GM21381 (cell line): ENCODE data around the gene CCDC116.
A peak's percentile ranks its signal among the peaks of the same experiment; 100 is the strongest.
"Not testable (repeated sequence)": the region's sequence is repeated elsewhere in the genome, so short reads cannot be mapped to it uniquely, and the experiment has no call there.

ENCODE experiments used
- ATAC-seq: cut with Tn5 transposase; IDR thresholded peaks from one replicate; pipeline ENCODE4 v1.9.1; 2021; ENCODE audit warnings: mild to moderate bottlenecking, moderate library complexity; ENCODE audit not compliant: unreplicated experiment

CCDC116 gene

DNA sequence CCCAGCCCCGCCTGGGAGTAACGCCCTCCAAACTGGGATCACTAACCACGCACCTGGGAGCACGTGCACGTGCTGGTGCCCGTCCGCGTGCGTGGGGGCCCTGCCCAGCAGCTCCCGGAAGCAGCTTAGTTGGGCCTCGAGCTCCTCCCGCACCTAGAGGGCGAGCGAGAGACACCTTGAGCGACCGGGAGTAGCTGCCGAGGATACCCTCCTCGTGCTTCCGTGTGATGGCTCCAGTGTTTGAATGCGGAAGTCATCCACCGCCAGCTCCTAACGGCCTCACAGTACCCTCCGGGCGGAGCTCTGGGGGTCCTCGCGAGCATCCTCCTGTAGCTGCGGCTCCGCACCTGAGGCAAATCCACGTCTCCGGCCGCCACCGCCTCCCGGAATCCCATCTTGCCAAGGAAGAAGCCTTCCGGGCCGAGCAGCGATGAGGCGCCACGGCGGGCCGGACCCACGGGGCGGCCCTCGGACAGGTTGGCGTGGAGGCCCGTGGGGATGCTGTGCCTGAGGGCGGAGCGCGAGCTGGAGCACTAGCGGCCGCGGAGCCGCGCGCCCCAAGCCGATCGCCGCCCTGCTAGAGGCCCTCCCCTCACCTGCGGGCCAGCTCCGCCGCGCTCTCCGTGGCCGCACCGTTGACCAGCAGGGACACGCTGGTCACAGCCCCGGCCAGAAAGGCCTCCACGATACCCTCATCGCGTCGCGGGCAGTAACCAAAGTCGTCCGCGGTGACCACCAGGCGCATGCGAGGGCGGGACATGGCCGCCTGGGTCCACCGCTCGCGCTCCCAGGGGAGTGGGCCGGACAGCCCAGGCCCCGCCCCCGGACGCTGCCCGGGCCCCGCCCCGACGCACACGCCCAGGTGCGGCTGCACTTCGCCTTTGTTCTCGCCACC, 3.1 kb upstream of the CCDC116 start, which contains the start of gene YDJC:
Gene YDJC (minus strand): TSS at position 768 of the 895 bp plus-strand sequence. CDS start 8 bp downstream, at position 760.
- peak; percentile 78 for ATAC-seq

DNA sequence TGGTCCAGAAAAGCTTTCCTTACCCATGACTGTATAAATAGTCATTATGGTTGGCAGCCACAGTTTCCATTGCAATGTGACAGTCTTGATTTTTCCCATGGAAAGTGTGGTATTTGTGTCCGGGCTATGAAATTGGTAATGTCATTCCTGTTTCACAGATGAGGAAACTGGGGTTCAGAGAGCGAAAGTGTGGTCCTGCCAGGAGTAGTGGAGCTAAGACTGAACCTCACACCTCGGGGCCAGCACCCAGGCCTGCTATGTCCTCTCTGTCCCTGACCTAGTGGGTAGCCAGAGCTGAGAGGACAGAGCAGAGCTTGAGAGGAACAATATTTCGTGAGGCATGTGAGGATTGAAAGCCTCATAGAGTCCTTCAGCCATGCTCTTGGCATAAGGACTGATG, 1.5 kb upstream of the CCDC116 start:
- ATAC-seq, result no peak

DNA sequence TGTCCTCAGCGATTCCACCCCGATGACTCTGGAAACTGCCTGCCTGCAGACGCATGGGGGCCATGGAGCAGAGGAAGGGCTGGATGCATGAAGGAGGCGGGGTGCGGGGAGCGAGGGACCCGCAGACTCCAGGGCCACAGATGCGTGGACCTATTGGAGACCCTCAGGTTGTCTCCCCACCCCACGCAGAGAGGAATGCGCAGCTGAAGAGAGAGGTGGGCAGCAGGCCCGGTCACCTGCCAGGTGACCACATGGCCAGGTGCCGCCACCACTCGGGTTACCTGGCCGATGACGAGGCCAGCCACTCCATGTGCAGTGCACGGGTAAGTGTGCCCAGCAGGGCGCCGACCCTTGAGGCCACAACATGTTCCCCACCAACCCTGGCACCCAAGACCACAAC, 371 bp downstream of the CCDC116 start:
- no peak for ATAC-seq

DNA sequence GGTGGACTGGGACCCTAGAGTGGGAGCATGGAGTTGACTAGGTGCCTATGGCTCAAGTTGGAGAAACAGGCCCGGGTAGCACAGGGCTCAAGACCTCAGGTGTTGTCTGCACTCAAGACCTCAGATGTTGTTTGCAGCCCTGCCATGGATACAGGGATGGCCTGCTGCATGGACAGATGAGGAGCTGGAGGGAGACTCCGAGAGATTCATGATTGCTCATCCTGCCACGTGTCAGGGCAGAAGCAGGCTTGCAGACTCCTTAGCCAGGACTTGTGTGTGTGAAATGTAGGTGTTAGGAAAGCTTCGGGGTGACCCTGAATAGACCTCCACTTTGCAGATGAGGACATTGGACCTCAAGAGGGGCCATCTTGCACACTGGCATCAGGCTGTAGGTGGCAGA, 921 bp downstream of the CCDC116 start:
- ATAC-seq, result no peak

DNA sequence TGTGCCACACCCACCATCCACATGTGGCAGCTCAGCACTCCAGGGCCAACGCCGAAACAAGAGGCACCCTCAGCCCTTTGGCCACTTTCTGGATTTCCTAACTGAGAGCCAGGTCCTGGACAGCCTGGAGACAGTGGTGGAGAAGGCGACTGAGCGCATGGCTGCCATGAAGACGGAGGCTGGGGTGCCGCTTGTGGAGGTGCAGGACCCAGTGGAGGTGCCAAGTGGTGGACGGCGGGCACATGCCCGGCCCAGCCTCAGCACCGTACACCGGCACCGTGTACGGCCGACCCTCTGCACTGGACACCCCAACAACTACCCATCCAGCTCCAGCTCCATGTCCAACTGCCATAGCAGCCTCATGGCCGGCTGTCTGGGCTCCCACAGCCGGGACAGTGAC, 1.5 kb downstream of the CCDC116 start:
- ATAC-seq, result no peak

DNA sequence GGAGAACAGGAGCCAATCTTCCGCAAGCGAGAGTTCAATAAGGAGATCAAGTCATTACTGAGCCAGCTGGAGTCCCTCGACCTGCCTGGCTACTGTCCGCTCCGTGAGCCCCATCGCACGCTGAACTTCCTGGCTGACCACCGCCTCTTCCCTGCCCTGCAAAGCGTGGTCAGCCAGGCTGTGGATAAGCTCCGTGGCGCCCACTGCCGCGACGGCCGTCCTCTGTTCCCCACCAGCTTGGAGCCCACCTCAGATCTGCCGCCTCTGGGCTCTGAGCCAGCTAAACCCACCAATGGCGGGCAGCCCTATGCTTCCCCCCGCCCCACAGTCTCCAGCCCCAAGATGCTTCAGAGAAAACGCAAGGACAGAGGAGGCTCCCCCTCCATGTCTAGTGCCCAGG, 2.3 kb downstream of the CCDC116 start:
- no peak for ATAC-seq

DNA sequence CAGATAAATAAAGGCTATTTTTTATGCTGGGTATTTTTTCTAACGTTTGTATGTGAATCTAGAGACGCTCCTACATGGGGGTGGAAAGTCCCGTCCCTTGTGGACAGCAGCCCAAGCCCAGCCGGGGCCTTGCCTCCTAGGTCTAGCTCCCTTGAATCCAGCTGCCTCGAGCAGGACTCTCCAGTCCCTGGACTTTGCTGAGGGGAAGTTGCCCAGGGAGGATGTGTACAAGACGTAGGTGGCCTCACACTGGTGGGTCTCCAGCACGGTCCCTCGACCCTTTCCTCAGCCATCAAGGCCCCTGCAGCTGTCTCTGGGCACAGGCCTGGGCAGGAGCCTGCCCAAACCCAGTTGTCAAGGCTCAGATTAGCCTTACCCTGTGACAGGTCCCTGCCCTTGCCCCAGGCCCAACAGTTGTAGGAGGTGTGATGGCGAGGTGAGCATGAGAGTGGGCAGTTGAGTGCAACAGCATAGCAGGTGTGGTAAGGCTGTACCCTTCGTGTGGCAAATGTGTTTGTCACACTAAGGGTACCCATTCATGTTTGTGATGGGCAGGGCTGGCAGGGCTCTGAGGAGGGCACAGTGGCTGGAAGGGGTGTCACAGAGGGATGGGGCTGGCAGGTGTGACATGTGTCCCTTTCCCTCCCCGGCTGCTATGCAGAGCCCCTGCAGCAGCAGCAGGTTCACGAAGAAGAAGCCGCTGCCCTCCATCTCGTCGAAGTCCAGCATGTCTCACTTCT, 3.4 kb downstream of the CCDC116 start:
- no peak for ATAC-seq

DNA sequence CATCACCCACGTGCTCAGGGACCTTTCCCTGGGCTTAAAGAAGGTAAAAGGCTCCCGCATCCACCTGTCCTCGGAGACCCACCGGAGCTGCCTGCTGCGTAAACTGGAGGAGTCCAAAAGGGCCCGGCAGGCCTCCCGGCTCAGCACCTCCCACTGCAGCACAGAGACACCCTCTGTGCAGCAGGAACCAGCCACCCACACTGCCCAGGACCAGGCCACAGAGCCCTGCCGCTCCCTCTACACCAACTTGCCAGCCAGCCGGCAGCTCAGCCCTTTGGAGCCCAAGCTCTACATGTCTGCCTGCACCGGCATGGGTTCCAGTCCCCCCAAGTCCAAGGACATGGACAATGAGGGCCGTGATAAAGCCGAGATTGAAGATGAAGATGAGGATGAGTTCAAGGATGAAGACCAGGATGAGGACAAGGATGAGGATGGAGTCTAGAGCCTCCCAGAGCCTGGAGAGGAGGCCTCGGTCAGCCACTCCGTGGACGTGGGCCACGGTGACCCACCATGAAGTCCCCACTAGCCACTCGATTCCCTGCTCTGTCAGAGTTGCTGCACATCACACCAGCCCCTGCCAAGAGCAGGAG, 4.2 kb downstream of the CCDC116 start:
- no peak for ATAC-seq

DNA sequence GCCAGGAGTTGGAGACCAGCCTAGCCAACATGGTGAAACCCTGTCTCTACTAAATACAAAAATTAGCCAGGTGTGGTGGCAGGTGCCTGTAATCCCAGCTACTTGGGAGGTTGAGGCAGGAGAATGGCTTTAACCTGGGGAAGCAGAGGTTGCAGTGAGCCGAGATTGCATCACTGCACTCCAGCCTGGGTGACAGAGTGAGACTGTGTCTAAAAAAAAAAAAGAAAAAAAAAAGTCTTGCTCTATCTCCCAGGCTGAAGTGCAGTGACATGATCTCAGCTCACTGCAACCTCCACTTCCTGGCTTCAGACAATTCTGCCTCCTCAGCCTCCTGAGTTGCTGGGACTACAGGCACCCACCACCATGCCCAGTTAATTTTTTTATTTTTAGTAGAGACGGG, 4.9 kb downstream of the CCDC116 start:
- not testable (repeated sequence) for ATAC-seq

DNA sequence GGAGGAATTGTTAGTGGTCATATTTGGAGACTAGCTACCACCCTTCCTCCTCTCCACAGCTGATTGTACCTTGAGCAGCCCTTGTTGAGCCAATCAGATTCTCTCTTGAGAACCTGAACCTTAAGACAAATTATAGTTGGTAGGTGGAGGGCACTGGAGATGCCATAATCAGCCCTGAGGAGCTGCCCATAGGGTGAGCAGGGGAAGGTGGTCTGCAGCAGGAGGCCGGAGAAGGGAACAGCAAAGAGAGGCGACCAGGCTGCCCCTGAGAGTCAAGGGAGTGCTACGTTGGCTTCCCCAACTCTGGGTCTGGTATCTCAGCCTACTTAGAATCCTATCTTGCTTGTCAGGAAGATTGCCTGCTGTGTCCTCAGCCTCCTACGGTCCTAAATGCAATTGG, 6.8 kb downstream of the CCDC116 start:
- ATAC-seq, result no peak

DNA sequence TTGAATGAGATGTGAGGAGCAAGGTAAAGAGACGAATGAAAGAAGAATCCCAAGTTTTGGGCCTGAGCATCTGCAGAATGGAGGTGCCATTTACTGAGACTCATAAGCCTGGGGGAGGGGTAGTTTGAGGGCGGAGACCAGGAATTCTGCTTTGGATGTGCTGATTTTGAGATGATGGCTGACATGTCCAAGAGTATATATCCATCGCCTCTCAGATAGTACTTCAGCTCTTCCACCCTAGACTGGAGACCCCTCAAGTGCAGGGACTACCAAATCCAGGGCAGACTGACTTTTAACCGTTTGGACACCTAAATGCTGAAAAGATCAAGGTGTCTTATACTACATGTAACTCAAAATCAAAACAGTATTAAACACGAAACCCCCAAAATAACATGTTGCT, 8.2 kb downstream of the CCDC116 start:
- no peak for ATAC-seq

DNA sequence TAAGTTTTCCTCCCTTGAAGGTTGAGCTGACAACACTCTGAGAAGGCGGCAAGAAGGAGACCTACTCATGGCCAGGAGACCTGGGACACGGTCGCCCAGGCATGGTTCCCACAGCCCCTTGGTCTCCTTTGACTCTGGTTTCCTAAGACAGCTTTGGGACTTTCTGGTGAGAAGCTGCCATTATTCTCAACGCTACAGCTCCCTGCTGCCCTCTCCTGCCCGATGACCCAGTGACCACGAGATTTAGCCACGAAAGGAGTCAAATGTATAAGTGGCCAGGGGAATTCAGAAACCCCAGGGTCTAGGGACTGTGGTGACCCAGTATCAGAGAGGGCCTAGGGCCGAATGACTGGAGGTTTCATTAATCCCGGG, 8.8 kb downstream of the CCDC116 start:
- no peak for ATAC-seq

DNA sequence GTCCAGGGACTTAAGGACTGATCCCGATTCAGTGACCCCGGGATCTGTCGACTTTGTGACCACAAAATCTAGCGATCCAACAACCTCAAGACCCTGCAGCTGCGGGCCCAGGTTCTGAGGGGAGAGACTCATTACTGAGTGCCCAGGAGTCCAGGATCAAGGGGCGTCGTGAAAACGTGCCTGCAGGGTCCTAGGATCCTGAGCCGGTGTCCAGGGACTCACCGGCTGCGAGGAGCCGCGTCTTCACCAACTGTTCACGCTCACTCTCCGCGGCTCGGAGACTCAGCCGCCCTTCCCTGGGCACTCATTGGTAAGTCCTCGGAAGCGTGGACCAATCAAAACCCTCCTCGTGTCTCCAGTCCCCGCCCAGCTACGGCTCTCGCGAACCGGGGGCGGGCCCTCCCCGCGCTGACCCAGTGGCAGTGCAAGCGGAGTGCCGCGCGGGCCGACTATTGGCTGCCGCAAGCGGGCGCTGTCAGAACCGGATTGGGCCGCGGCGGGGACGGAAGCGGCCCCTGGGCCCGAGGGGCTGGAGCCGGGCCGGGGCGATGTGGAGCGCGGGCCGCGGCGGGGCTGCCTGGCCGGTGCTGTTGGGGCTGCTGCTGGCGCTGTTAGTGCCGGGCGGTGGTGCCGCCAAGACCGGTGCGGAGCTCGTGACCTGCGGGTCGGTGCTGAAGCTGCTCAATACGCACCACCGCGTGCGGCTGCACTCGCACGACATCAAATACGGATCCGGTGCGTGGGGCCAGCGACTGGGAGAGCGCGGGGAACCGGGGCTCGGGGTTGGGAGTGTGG, 9.4 kb downstream of the CCDC116 start, which contains the start of gene SDF2L1:
Gene SDF2L1 (plus strand): TSS at position 514 of the 795 bp plus-strand sequence. CDS start 35 bp downstream, at position 549.
- ATAC-seq, result peak; percentile 89

DNA sequence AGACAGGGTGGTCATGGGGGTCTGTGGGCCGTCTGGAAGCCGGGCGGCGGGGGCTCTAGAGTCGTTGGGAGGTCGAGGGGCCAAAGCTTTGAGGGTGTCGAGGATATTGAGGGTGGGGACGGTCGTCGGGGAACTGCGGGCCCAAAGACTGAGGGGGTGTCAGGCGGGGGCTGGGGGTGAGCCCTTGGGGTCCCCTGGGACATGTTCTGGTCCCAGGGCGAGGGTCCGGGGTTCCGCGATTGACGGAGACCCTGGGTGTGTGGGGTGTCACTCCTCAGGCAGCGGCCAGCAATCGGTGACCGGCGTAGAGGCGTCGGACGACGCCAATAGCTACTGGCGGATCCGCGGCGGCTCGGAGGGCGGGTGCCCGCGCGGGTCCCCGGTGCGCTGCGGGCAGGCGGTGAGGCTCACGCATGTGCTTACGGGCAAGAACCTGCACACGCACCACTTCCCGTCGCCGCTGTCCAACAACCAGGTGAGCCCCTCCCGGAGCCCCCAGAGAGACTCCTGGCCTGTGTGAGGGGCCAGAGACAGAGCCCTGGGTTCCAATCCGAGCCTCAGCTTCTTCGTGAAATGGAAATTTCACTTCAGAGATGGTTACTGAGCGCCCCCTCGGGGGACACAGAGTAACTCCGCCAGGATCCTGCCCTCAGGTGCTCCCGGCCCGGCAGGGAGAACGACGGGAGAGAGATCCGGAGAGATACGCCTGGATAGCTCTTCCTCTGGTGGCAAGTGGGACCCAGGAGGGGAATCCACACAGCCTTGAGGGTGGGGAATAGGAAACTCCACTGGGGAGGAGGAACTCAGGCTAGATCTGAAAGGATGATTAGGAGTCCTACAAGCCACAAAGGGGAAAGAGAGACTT, 10.3 kb downstream of the CCDC116 start:
- ATAC-seq, result peak; percentile 29

DNA sequence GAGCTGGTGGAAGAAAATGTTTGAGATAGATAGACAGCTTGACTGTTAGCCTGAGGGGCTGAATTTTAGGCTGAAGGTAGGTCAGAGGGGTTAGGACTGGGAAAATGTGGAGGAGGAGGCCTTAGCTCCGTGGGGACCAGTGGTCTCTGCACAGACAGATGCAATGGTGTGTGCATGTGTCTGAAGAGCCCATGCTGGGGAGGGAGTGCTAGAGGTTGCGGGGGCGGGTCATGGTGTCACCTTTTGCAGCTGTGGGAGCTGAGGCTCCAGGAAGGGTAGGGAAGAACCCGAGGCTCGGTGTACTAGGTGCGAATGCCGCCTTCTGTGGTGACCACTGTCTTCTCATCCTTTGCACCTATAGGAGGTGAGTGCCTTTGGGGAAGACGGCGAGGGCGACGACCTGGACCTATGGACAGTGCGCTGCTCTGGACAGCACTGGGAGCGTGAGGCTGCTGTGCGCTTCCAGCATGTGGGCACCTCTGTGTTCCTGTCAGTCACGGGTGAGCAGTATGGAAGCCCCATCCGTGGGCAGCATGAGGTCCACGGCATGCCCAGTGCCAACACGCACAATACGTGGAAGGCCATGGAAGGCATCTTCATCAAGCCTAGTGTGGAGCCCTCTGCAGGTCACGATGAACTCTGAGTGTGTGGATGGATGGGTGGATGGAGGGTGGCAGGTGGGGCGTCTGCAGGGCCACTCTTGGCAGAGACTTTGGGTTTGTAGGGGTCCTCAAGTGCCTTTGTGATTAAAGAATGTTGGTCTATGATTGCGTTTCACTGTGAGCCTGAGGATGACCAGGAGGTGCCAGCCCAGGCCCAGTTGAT, 11.2 kb downstream of the CCDC116 start:
- ATAC-seq, result no peak

DNA sequence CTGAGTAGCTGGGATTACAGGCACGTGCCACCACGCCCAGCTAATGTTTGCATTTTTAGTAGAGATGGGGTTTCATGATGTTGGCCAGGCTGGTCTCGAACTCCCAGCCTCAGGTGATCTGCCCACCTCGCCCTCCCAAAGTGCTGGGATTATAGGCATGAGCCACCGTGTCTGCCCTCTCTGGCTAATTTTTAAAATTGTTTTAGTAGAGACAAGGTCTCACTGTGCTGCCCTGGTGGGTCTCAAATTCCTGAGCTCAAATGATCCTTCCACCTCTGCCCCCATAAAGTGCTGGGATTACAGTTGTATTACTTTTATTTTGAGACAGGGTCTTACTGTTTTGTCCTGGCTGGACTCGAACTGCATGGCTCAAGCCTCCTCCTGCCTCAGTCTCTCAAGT, 13.0 kb downstream of the CCDC116 start:
- not testable (repeated sequence) for ATAC-seq

DNA sequence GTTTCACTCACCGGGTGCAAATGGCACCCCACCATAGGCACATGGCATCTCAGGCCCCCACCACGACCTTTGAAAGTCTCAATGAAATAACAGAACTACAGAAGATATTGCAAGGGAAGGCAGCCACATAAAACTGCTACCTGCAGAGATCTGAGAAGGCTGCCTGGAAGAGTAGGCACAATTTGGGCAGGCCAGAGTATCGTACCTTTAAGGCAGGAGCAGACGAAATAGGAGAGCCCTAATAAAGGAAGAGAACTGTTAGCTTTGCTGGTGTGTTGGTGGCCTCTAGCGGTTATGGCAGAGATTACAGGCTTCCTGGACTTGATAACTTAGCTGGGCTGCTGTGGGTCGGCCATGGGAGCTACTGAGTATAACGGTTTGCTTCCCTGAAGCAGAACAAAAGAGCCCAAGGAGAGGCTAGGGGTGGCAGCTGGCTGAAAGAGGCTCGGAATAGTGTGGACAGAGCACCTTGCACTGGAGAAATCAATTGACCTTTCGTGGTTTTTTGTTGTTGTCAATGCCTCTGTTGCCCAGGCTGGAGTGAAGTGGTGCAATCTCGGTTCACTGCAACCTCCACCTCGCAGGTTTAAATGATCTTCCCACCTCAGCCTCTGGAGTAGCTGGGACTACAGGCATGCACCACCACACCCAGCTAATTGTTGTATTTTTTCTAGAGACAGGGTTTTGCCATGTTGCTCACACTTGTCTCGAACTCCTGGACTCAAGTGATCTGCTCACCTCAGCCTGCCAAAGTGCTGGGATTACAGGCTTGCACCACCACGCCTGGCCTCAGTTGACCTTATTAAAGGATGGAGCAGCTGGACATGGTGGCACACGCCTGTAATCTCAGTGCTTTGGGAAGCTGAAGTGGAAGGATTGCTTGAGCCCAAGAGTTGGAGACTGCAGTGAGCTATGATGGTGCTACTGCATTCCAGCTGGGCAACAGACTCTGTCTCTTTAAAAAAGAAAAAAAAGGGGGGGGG, 14.3 kb downstream of the CCDC116 start:
- ATAC-seq, result no peak

DNA sequence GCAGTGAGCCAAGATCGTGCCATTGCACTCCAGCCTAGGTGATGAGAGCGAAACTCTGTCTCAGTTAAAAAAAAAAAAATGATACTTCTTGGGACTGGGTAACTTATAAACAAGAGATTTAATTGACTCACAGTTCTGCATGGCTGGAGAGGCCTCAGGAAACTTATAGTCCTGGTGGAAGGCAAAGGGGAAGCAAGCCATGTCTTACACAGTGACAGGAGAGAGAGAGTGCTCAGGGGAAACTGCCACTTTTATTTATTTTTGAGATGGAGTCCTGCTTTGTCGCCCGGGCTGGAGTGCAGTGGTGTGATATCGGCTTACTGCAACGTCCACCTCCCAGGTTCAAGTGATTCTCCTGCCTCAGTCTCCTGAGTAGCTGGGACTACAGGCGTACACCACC, 17.7 kb downstream of the CCDC116 start:
- ATAC-seq, result no peak
